Upper lobe of left lung (tissue), 6 donors: ENCODE data around the gene SPINK13. TPM values are rescaled to one million over a fixed set of nuclear protein-coding genes. Genes with fewer than 3 reads are reported as not detected.
A peak's percentile ranks its signal among the peaks of the same experiment; 100 is the strongest.

Experiments
- ATAC-seq, 2 donors: fragments of 200-7000 bp; cut with Tn5 transposase; one replicate each; pipeline ENCODE4 v1.9.1; 2022; ENCODE audit warnings: mild to moderate bottlenecking in 2 of 2, moderate library complexity in 2 of 2; ENCODE audit not compliant: low FRiP score in 2 of 2
- DNase-seq, 2 donors: peaks; one replicate each; pipeline ENCODE4 v3.0.0-alpha.2; 2019 to 2020
- H3K27ac ChIP-seq, 4 donors: fragments of 200-600 bp; sonication (generic); one replicate each; pipeline ENCODE4 v1.5.1; 2016 to 2019
- H3K27me3 ChIP-seq, 4 donors: fragments of 200-600 bp; sonication (generic); one replicate each; pipeline ENCODE4 v1.5.1; 2017 to 2019
- H3K36me3 ChIP-seq, 4 donors: fragments of 200-600 bp; sonication (generic); one replicate each; pipeline ENCODE4 v1.5.1; 2016 to 2019
- H3K4me1 ChIP-seq, 4 donors: fragments of 200-600 bp; sonication (generic); one replicate each; pipeline ENCODE4 v1.5.1; 2018 to 2019
- H3K4me3 ChIP-seq, 4 donors: fragments of 200-600 bp; sonication (generic); one replicate each; pipeline ENCODE4 v1.5.1; 2017 to 2019; ENCODE audit warnings: mild to moderate bottlenecking in 2 of 4, moderate library complexity in 1 of 4
- H3K9me3 ChIP-seq, 4 donors: fragments of 200-600 bp; sonication (generic); one replicate each; pipeline ENCODE4 v1.5.1; 2018 to 2019
- CTCF ChIP-seq, 6 experiments: fragments of 450-650 bp in 4 of 6; fragments of 200-600 bp in 2 of 6; sonication (generic) in 2 of 6; IDR thresholded peaks; one replicate each; pipeline ENCODE4 v1.5.1; 2016 to 2019; ENCODE audit warnings: antibody characterized with exemption in 6 of 6
- EP300 ChIP-seq, 4 donors: sonication (generic); formaldehyde crosslinking; IDR thresholded peaks; one replicate each; pipeline ENCODE4 v1.5.1; 2017; ENCODE audit warnings: antibody characterized with exemption in 4 of 4, control low read depth in 2 of 4
- POLR2A ChIP-seq, 4 donors: fragments of 450-650 bp; IDR thresholded peaks; one replicate each; pipeline ENCODE4 v1.5.1; 2016 to 2017; ENCODE audit warnings: antibody characterized with exemption in 4 of 4, mild to moderate bottlenecking in 2 of 4
- POLR2AphosphoS5 ChIP-seq, 2 donors: sonication (generic); formaldehyde crosslinking; IDR thresholded peaks; one replicate each; pipeline ENCODE4 v1.5.1; 2017; ENCODE audit warnings: antibody characterized with exemption in 2 of 2
- WGBS, 2 donors: methylation state at CpG; one replicate each; pipeline ENCODE4 v1.1.5; 2017 to 2018; 5-methylcytosine and 5-hydroxymethylcytosine counted together
- total RNA-seq, 6 donors: library from RNA; depleted of rRNA in 4 of 6; stranded (reverse); fragments of >200 nt in 4 of 6; gene quantifications; one replicate each; pipeline versions ENCODE4 v1.1.0 to v1.2.1, GENCODE V29; 2016 to 2021
- donor health status: DM: no; HTN: no; CAD: no; lungs with moderate emphysema.
- donor health status: DM: no; HTN: yes; CAD: no; lungs with severe emphysema.

The SPINK13 gene
- total RNA-seq, 6 donors from 2014 or later, result not detected

GRCh38 chr5:148290271-148291195 is 21.9 kb downstream of the SPINK13 start:
- TF ChIP-seq CTCF (IDR thresholded peaks at IDR 0.05), result peak in 4 of 6 experiments; percentile 16 to 34 (median 32)
- TF ChIP-seq EP300 (IDR thresholded peaks at IDR 0.05), result no peak
- Histone ChIP-seq H3K36me3 (no peaks in the 10 kb centered on the region), H3K27ac (no peak overlapping the region), H3K4me1 (no peaks in the 10 kb centered on the region), H3K27me3 (no peaks in the 10 kb centered on the region), H3K4me3 (no peak overlapping the region), H3K9me3 (no peaks in the 10 kb centered on the region)
- no peak for ATAC-seq
- DNase-seq, result no peak
- WGBS, 2 donors, result 73 to 80% methylated on average over 6 of the region's 6 CpGs

- WGBS, 2 donors, result 87% methylated on average over 4 of the region's 4 CpGs
- DNase-seq (no peak), ATAC-seq (no peak)
These were observed 29.1 kb downstream of the SPINK13 start for GRCh38 chr5:148297731-148298130.

DNA sequence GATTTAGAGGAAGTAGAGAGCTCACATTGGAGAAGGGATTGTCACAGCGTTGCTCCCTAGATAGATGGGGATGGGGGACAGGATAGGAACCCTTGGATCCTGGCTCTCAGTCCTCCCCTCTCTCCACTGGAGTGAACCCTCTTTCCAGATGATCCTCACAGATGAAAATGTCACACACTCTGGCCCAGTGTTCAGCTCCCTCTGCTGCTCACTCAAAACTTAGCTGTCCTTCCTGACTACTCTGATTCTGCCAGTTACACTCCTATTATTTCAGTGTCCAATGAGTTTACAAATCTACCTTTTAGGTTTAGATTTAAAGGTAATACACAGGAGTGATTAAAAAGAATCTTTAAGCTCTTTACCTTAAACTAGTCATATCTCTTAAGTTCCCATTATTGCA is 37.9 kb downstream of the SPINK13 start:
- TF ChIP-seq POLR2AphosphoS5 (IDR thresholded peaks at IDR 0.05) (no peak), CTCF (IDR thresholded peaks at IDR 0.05) (no peak), POLR2A (IDR thresholded peaks at IDR 0.05) (no peak), EP300 (IDR thresholded peaks at IDR 0.05) (no peak)
- no peaks in the 10 kb centered on the region for H3K36me3 ChIP-seq
- no peak overlapping the region for H3K27ac ChIP-seq
- DNase-seq (no peak), ATAC-seq (no peak)
- no peak overlapping the region for H3K4me3 ChIP-seq
- 72 to 73% methylated on average over 1 of the region's 1 CpG for WGBS, 2 donors
- no peaks in the 10 kb centered on the region for H3K4me1 ChIP-seq
- H3K27me3 ChIP-seq, result no peaks in the 10 kb centered on the region
- H3K9me3 ChIP-seq, result no peaks in the 10 kb centered on the region

More at GRCh38 chr5:148297731-148298130, 29.1 kb downstream of the SPINK13 start:
- TF ChIP-seq EP300 (IDR thresholded peaks at IDR 0.05), result no peak
- no peak for TF ChIP-seq POLR2A (IDR thresholded peaks at IDR 0.05)
- no peak for TF ChIP-seq POLR2AphosphoS5 (IDR thresholded peaks at IDR 0.05)
- TF ChIP-seq CTCF (IDR thresholded peaks at IDR 0.05), result no peak
- no peaks in the 10 kb centered on the region for H3K9me3 ChIP-seq
- H3K4me1 ChIP-seq, result no peaks in the 10 kb centered on the region
- H3K36me3 ChIP-seq, result no peaks in the 10 kb centered on the region
- no peak overlapping the region for H3K27ac ChIP-seq
- H3K27me3 ChIP-seq, result no peaks in the 10 kb centered on the region
- no peak overlapping the region for H3K4me3 ChIP-seq

DNA sequence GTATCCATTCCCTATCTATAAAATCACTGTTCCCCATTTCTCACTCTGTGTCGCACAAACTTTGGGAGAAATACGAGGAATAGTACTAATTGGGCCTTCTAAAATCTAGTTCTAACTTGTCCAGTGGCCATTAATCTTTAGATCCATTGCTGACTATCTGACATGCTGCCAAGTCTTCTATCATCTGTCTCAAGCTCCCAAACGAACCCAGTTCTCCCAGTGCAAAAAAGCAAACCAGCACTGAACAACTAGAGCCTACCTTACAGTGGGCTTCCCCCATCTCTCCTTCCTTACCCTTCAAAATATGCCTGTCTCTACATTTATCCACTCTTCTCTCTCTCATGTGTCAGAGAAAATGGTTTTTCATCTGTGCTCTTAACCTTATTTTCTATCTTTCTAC is 40.4 kb downstream of the SPINK13 start:
- 82 to 85% methylated on average over 3 of the region's 3 CpGs for WGBS, 2 donors
- H3K36me3 ChIP-seq, result no peaks in the 10 kb centered on the region
- no peak overlapping the region for H3K27ac ChIP-seq
- ATAC-seq (no peak), DNase-seq (no peak)
- no peak overlapping the region for H3K4me3 ChIP-seq
- no peaks in the 10 kb centered on the region for H3K4me1 ChIP-seq
- no peaks in the 10 kb centered on the region for H3K27me3 ChIP-seq
- no peaks in the 10 kb centered on the region for H3K9me3 ChIP-seq
- no peak for TF ChIP-seq CTCF (IDR thresholded peaks at IDR 0.05)
- TF ChIP-seq POLR2AphosphoS5 (IDR thresholded peaks at IDR 0.05), result no peak
- TF ChIP-seq POLR2A (IDR thresholded peaks at IDR 0.05), result no peak
- no peak for TF ChIP-seq EP300 (IDR thresholded peaks at IDR 0.05)

DNA sequence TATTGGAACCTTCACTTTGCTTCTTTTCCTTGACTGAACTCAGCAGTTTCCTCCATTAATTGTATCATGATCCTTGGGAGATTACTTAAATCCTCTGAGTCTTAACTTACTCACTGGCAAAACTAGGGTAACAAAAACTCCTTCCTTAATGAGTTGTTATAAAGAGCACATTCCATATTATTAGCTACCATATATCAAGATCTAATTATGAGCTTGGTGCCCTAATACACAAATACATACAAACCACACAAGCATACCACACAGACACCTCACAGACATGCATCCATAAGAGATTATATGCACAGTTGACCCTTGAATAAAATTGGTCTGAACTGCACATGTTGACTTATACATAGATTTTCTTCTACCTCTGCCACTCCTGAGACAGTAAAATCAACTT is 41.2 kb downstream of the SPINK13 start:
- no peak overlapping the region for H3K27ac ChIP-seq
- no peak for ATAC-seq
- H3K27me3 ChIP-seq, result no peaks in the 10 kb centered on the region
- no peaks in the 10 kb centered on the region for H3K36me3 ChIP-seq
- no peaks in the 10 kb centered on the region for H3K4me1 ChIP-seq
- TF ChIP-seq POLR2AphosphoS5 (IDR thresholded peaks at IDR 0.05), result no peak
- TF ChIP-seq CTCF (IDR thresholded peaks at IDR 0.05), result no peak
- TF ChIP-seq EP300 (IDR thresholded peaks at IDR 0.05), result no peak
- no peak for TF ChIP-seq POLR2A (IDR thresholded peaks at IDR 0.05)
- DNase-seq, result no peak
- H3K9me3 ChIP-seq, result no peaks in the 10 kb centered on the region
- no peak overlapping the region for H3K4me3 ChIP-seq
